ENCODE measurements around the gene SFT2D2. TPM values are rescaled to one million over a fixed set of nuclear protein-coding genes. Genes with fewer than 3 reads are reported as not detected.

SFT2D2 gene
- total RNA-seq, 4 donors from 2014 or later: 43.7 to 81.3 (median 53.2) TPM

GRCh38 chr1:168218658-168219057 is 7.1 kb upstream of the SFT2D2 start:
- intact Hi-C loops (cut with DNase I; ENCODE audit: low total_unique reads): no loop called here
- no peak for DNase-seq (ENCODE audit: low spot score in 2 of 2)
- H3K4me3 ChIP-seq (ENCODE audit: low read depth, poor library complexity, severe bottlenecking): no peak overlapping the region
- TF ChIP-seq CTCF (IDR thresholded peaks at IDR 0.05) (no peak), POLR2A (IDR thresholded peaks at IDR 0.05) (no peak)
- 83 to 88% methylated on average over 4 of the region's 4 CpGs for WGBS, 2 donors

- no peak for TF ChIP-seq CTCF (IDR thresholded peaks at IDR 0.05)
- TF ChIP-seq POLR2A (IDR thresholded peaks at IDR 0.05): no peak
- DNase-seq (ENCODE audit: low spot score in 2 of 2): no peak
- intact Hi-C loops (cut with DNase I; ENCODE audit: low total_unique reads): no loop called here
- no peak overlapping the region for H3K4me3 ChIP-seq (ENCODE audit: low read depth, poor library complexity, severe bottlenecking)
- WGBS, 2 donors: 50 to 56% methylated on average over 6 of the region's 6 CpGs
Observed at GRCh38 chr1:168220470-168220871, 5.3 kb upstream of the SFT2D2 start.

- no peak for TF ChIP-seq POLR2A (IDR thresholded peaks at IDR 0.05)
- no peak for TF ChIP-seq CTCF (IDR thresholded peaks at IDR 0.05)
- H3K4me3 ChIP-seq (ENCODE audit: low read depth, poor library complexity, severe bottlenecking): no peak overlapping the region
- 87 to 97% methylated on average over 2 of the region's 2 CpGs for WGBS, 2 donors
- no peak for DNase-seq (ENCODE audit: low spot score in 2 of 2)
- intact Hi-C loops (cut with DNase I; ENCODE audit: low total_unique reads): no loop called here
Observed at GRCh38 chr1:168221275-168221674, 4.5 kb upstream of the SFT2D2 start.

- intact Hi-C loops (cut with DNase I; ENCODE audit: low total_unique reads): no loop called here
- TF ChIP-seq POLR2A (IDR thresholded peaks at IDR 0.05) (no peak), CTCF (IDR thresholded peaks at IDR 0.05) (no peak)
- no peak overlapping the region for H3K4me3 ChIP-seq (ENCODE audit: low read depth, poor library complexity, severe bottlenecking)
- no peak for DNase-seq (ENCODE audit: low spot score in 2 of 2)
Observed at GRCh38 chr1:168223261-168223660, 2.5 kb upstream of the SFT2D2 start.

- TF ChIP-seq POLR2A (IDR thresholded peaks at IDR 0.05) (no peak), CTCF (IDR thresholded peaks at IDR 0.05) (no peak)
- no peak for DNase-seq (ENCODE audit: low spot score in 2 of 2)
- H3K4me3 ChIP-seq (ENCODE audit: low read depth, poor library complexity, severe bottlenecking): no peak overlapping the region
- intact Hi-C loops (cut with DNase I; ENCODE audit: low total_unique reads): no loop called here
Observed at GRCh38 chr1:168223681-168224540, 1.9 kb upstream of the SFT2D2 start.

- DNase-seq (ENCODE audit: low spot score in 2 of 2): no peak
- intact Hi-C loops (cut with DNase I; ENCODE audit: low total_unique reads): no loop called here
- H3K4me3 ChIP-seq (ENCODE audit: low read depth, poor library complexity, severe bottlenecking): no peak overlapping the region
- no peak for TF ChIP-seq POLR2A (IDR thresholded peaks at IDR 0.05)
- TF ChIP-seq CTCF (IDR thresholded peaks at IDR 0.05): no peak
- 91 to 93% methylated on average over 3 of the region's 3 CpGs for WGBS, 2 donors
Observed at GRCh38 chr1:168224991-168225390, 813 bp upstream of the SFT2D2 start.
